Fibroblast of villous mesenchyme (primary cell): ENCODE measurements around the gene MYO3A. TPM values are rescaled to one million over a fixed set of nuclear protein-coding genes. Genes with fewer than 3 reads are reported as not detected.

ENCODE experiments used
- DNase-seq: peaks from one replicate; pipeline ENCODE4 v3.0.0-alpha.2; 2010; ENCODE audit warnings: low read depth
- H3K4me3 ChIP-seq: 2 replicates; pipeline ENCODE4 v1.5.1; 2011; ENCODE audit warnings: low read depth, mild to moderate bottlenecking, low read length
- CTCF ChIP-seq: IDR thresholded peaks from 2 replicates; pipeline ENCODE4 v1.5.1; 2012; ENCODE audit warnings: low read depth, mild to moderate bottlenecking, low read length; ENCODE audit not compliant: insufficient read depth
- total RNA-seq: library from RNA; depleted of rRNA; stranded (reverse); fragments of >200 nt; gene quantifications from 2 replicates; pipeline ENCODE4 v1.2.3, GENCODE V29; 2012

Gene MYO3A
- total RNA-seq, 1 donor, result not detected

- TF ChIP-seq CTCF, result no peak
- H3K4me3 ChIP-seq, result no peak overlapping the region
- DNase-seq, result no peak
Measured at GRCh38 chr10:26232174-26232573, 298.1 kb downstream of the MYO3A start.

GRCh38 chr10:26235761-26236160, 301.7 kb downstream of the MYO3A start:
- no peak for DNase-seq
- TF ChIP-seq CTCF, result no peak
- H3K4me3 ChIP-seq, result no peak overlapping the region

GRCh38 chr10:26238378-26238777, 304.3 kb downstream of the MYO3A start:
- TF ChIP-seq CTCF, result no peak
- no peak overlapping the region for H3K4me3 ChIP-seq
- no peak for DNase-seq

- TF ChIP-seq CTCF, result no peak
- no peak for DNase-seq
- H3K4me3 ChIP-seq, result no peak overlapping the region
Measured at GRCh38 chr10:26242706-26243350, 308.8 kb downstream of the MYO3A start.

- DNase-seq, result no peak
- no peak for TF ChIP-seq CTCF
- no peak overlapping the region for H3K4me3 ChIP-seq
Measured at GRCh38 chr10:26243351-26243720, 309.3 kb downstream of the MYO3A start.

- no peak for DNase-seq
- no peak overlapping the region for H3K4me3 ChIP-seq
- TF ChIP-seq CTCF, result no peak
Measured at GRCh38 chr10:26249681-26250080, 315.7 kb downstream of the MYO3A start.

GRCh38 chr10:26251925-26252324, 317.9 kb downstream of the MYO3A start:
- no peak for DNase-seq
- no peak overlapping the region for H3K4me3 ChIP-seq
- no peak for TF ChIP-seq CTCF
